ENCODE data around the gene ANAPC1.
"Not testable (repeated sequence)": the region's sequence is repeated elsewhere in the genome, so short reads cannot be mapped to it uniquely, and the experiment has no call there.

The ANAPC1 gene

GRCh38 chr2:111883661-111884591 is at the start of gene ANAPC1:
Gene ANAPC1, minus strand, starts transcription at chr2:111884193. Its CDS starts 3,368 bp downstream, at chr2:111880825.
- peak; percentile 88 for DNase-seq

GRCh38 chr2:111932841-111933291 is 48.9 kb upstream of the ANAPC1 start:
- DNase-seq: no peak

- DNase-seq: no peak
These were observed 46.9 kb upstream of the ANAPC1 start for GRCh38 chr2:111930875-111931274.

- DNase-seq: no peak
These were observed 46.4 kb upstream of the ANAPC1 start for GRCh38 chr2:111930409-111930808.

- no peak for DNase-seq
These were observed 43.7 kb upstream of the ANAPC1 start for GRCh38 chr2:111927723-111928122.

- no peak for DNase-seq
These were observed 40.7 kb upstream of the ANAPC1 start for GRCh38 chr2:111924617-111925107.

- no peak for DNase-seq
These were observed 39.3 kb upstream of the ANAPC1 start for GRCh38 chr2:111923276-111923804.

- no peak for DNase-seq
These were observed 36.0 kb upstream of the ANAPC1 start for GRCh38 chr2:111919794-111920608.

GRCh38 chr2:111919365-111919764 is 35.4 kb upstream of the ANAPC1 start:
- DNase-seq: no peak

GRCh38 chr2:111918383-111918806 is 34.4 kb upstream of the ANAPC1 start:
- DNase-seq: no peak

- no peak for DNase-seq
These were observed 33.1 kb upstream of the ANAPC1 start for GRCh38 chr2:111917106-111917505.

- DNase-seq: no peak
These were observed 28.6 kb upstream of the ANAPC1 start for GRCh38 chr2:111912547-111912946.

- DNase-seq: not testable (repeated sequence)
These were observed 27.4 kb upstream of the ANAPC1 start for GRCh38 chr2:111911295-111911977.

- no peak for DNase-seq
These were observed 26.8 kb upstream of the ANAPC1 start for GRCh38 chr2:111910609-111911277.

GRCh38 chr2:111909997-111910396 is 26.0 kb upstream of the ANAPC1 start:
- DNase-seq: not testable (repeated sequence)

GRCh38 chr2:111909079-111909478 is 25.1 kb upstream of the ANAPC1 start:
- no peak for DNase-seq

- no peak for DNase-seq
These were observed 24.6 kb upstream of the ANAPC1 start for GRCh38 chr2:111908578-111908977.

- DNase-seq: no peak
These were observed 22.2 kb upstream of the ANAPC1 start for GRCh38 chr2:111905990-111906735.

- DNase-seq: not testable (repeated sequence)
These were observed 21.5 kb upstream of the ANAPC1 start for GRCh38 chr2:111905475-111905869.

- DNase-seq: no peak
These were observed 20.9 kb upstream of the ANAPC1 start for GRCh38 chr2:111904726-111905474.

Measured in stimulated activated CD4-positive, alpha-beta T cell treated with anti-CD3 and anti-CD28 coated beads, Interleukin-4, amount 100 ng/mL, for 1 hour (primary cell).